Stimulated activated CD4-positive, alpha-beta T cell treated with anti-CD3 and anti-CD28 coated beads, Interleukin-2, amount 100 ng/mL, for 24 hours (primary cell): ENCODE results near the gene SIAH1.
"Not testable (repeated sequence)": the region's sequence is repeated elsewhere in the genome, so short reads cannot be mapped to it uniquely, and the experiment has no call there.

Experiments used
- DNase-seq, 2 donors: peaks; one replicate each; pipeline ENCODE4 v3.0.0-alpha.2; 2020

The SIAH1 gene

GRCh38 chr16:48392407-48392806, 7.2 kb upstream of the SIAH1 start:
- DNase-seq, result no peak

DNA sequence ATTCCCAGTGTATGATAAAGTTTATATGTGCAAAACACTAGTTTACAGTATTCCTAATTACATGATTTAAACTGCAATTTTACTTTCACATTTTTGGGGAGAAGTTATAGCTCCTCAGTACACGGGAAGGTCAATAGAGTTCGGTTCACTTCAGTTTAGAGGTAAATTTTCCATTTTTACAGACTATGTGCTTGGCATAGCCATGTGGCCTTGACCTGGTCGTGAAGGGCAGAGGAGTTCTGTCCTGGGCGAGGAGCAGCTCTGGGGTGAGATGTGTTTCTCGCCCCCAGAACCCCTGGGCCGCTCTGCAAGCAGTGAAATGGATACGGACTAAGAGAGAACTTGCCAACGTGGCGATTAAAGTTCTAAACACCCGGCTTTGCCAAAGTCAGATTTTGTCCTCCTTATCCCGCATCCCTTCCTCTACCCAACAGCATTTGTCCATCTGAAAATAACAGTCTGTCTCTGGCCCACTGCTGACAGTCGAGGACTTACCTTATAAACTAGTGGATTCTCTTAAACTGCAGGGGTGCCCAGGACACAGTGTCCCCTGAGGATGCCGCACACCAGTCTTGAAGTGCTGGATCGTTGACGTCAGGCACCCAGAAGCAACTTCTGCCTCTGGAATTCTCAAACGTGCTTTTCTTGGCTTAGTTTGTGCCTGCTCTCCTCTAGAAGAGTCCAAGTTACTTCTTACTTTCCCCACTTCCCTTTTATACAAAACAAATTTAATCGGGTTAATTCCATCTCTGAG, 1.5 kb upstream of the SIAH1 start:
- DNase-seq, result no peak

DNA sequence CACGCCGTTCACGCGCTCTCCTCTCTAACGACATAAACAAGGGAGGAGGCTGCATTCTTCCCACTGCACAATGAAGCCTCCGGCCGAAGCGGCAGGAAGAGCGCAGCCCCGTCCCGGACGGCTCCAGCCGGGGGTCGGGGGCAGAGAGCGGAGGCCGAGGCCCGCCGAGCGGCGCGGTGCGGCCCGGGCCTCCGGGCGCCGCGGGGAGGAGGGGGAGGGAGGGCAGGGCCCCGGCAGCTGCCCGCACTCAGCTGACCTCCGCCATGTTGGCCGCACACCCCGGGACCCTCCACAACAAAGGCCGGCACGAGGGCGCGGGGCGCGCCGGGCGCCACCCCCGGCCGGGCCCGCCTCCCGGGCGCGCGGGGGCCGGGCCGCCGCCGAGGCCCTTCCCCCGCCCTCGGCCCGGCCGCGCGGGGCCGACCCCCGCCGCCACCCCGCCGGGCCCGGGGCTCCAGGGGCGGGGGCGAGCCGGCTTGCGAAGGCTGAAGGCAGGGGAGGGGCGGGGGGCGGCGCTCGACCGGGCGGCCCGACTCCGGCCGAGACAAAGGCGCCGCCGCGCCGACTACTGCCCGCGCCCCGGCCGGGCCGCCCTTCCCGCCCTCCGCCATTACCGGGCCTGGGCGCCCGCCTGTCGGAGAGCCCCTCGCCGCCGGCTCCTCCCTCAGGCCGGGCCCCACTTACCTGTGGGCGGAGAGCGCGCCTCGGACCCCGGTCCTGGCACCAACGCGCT, 527 bp downstream of the SIAH1 start:
- DNase-seq, result peak; percentile 35 to 42

- peak in 1 of 2 donors; percentile 19 for DNase-seq
Measured at GRCh38 chr16:48383877-48384519, 1.2 kb downstream of the SIAH1 start.

DNA sequence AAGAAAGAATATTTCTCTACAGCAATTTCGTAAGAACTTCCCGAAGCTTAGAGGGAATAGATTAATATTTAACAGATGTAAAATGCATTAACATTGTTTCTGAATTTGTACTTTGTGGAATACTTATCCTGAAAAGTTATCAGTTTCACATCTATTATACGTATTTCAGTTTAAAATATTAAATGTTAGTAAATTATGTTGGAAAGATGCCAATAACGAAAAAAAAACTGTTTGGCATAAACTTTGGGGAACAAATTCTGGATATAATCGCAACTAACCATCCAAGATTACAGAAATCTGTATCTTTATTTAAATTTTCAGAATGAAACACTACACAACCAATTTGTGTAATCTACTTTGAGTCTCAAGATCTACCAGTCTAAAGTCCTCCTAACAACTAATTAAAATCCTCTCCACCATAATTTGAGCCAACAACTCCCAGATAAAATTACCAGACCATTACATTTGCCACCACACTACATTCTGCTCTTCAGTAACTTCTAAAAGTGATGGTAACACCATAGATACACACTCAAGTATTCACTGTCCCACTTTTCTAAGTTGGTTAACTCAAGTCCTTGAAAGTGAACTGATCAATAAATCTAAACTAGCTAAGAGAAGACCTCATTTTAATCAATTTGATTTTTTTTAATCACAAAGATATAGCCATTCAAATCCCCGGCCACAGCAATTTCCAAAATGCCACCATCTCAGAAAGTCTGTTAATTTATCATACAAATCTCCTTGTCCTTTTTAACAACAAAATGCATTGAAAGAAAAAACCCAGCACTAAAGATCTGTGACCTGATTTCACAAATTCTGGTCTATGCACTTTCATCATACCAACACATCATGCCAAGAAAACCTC, 2.0 kb downstream of the SIAH1 start:
- DNase-seq, result no peak

- no peak for DNase-seq
Measured at GRCh38 chr16:48382131-48382530, 3.1 kb downstream of the SIAH1 start.

GRCh38 chr16:48381201-48381600, 4.0 kb downstream of the SIAH1 start:
- DNase-seq, result no peak

- DNase-seq, result no peak
Measured at GRCh38 chr16:48378836-48379235, 6.4 kb downstream of the SIAH1 start.

DNA sequence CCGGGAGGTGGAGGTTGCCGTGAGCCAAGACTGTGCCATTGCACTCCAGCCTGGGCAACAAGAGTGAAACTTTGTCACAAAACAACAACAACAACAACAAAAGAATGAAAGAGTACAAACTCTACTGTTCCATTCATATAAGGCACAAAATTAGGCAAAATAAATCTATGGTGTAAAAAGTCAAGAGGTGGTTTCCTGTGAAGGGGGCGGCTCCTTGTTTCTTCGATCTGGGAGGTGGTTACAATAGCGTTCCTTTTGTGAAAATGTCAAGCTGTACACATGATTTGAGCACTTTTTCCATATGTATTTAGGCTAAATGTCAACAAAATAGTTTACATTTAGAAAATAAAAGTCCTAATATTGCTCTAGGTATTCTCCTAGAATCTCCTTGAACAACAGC, 6.9 kb downstream of the SIAH1 start:
- DNase-seq, result no peak

DNA sequence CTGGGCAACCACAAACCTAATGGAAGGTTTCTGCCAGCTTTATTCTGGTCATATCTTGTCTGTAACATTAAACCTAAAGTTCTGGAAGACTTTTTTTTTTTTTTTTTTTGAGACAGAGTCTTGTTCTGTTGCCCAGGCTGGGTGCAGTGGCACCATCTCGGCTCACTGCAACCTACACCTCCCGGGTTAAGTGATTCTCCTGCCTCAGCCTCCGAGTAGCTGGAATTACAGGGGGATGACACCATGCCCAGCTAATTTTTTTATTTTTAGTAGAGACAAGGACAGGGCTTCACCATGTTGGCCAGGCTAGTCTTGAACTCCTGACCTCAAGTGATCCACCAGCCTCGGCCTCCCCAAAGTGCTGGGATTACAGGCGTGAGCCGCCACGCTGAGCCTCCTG, 7.9 kb downstream of the SIAH1 start:
- DNase-seq, result not testable (repeated sequence)

DNA sequence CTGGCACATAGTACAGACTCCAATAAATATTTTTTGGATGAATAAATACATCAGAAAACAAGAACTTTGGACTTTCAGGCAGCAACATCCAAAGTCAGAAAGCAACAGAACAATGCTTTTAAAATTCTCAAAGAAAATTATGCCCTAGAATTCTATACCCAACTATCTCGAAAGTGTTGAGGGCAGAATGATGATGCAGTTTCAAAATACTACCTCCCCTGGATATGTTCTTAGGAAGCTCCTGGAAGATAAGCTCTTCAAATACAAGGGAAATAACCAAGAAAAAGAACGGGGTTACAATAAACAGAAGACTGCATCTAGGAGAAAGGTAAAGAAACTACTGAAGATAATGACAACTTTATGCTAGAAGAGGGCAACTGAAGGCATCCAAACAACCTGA, 11.0 kb downstream of the SIAH1 start:
- DNase-seq, result no peak

DNA sequence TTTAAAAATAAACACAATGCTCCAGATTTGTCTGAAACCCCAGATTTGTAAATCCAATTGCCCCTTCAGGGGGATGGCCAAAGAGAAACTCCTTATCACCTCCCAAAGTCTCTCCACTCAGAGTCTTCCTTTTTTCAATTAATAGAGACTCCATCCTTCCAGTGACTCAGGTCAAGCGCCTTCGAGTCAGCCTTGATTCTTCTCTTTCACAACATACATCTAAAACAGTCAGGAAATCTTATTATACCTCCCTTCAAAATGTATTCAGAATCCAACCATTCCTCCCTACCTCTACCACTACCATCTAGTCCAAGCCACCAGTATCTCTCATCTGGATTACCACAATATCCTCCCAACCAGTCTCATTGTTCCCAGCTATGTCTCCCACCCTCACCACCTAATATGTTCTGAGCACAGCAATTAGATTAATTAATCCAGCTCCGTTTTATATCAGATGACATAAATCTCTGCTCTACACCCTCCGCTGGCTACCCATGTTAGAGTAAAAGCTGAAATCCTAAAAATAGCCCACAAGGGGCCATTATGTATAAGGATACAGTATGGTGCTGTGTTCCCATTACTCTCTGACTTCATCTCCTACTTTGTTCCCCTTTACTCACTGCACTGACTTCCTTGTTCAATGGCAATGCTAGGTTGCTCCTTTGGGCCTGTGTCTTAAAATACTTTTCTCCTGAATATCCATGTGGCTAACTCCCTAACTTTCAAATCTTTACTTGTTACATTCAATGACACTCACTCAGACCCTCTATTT, 11.8 kb downstream of the SIAH1 start:
- no peak for DNase-seq

- no peak for DNase-seq
Measured at GRCh38 chr16:48372744-48373143, 12.5 kb downstream of the SIAH1 start.

DNA sequence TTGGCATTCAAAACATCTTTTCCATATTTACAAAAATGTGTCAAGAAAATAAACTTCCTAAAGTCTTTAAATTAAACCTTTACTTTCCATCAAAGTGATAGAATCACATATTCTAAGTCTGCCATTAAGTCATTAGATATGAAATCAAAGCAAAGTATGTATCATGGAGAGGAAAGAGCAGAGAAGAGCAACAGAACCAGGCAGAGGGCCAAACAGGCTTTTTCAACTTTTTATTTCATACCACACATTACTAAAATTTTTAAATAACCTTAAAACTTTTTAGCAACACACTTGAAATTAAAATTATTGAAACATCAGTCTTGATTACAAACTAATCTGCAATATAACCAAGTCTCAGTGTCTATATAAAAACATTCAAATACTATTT, 13.8 kb downstream of the SIAH1 start:
- DNase-seq, result no peak

DNA sequence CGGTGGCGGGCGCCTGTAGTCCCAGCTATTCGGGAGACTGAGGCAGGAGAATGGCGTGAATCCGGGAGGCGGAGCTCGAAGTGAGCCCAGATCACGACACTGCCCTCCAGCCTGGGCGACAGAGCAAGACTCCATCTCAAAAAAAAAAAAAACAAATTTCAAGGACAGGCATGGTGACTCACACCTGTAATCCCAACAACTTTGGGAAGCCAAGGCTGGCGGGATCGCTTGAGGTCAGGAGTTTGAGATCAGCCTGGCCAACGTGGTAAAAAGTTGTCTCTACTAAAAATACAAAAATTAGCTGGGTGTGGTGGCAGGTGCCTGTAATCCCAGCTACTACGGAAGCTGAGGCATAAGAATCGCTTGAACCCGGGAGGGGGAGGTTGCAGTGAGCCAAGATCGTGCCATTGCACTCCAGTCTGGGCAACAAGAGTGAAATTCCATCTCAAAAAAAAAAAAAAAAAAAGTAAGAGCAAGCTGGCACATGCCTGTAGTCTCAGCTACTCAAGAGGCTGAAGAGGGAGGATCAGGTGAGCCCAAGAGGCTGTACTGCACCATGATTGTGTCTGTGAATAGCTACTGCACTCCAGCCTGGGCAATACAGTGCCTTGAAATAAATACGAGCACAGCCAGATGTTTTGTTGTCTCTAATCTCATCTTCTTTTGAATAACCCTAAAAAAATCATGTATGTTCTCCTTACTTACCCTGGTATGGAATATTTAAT, 14.4 kb downstream of the SIAH1 start:
- DNase-seq, result not testable (repeated sequence)

DNA sequence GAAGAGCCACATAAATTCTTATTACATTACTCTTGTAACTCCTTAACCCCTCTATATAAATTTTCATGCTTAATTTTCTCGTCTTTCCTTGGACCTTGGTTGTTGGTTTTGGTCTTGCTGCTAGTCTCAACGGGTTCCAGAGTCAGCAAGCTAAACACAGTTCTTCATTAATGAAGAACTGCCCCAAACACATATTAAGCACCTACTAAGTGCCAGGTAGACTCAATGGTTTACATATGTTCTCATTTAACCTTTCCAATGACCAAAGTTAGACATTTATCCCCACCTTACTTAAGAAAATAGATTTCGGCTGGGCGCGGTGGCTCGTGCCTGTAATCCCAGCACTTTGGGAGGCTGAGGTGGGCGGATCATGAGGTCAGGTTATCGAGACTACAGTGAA, 15.0 kb downstream of the SIAH1 start:
- DNase-seq, result no peak

GRCh38 chr16:48369765-48370164, 15.4 kb downstream of the SIAH1 start:
- DNase-seq, result no peak

- no peak for DNase-seq
Measured at GRCh38 chr16:48367441-48368049, 17.7 kb downstream of the SIAH1 start.

DNA sequence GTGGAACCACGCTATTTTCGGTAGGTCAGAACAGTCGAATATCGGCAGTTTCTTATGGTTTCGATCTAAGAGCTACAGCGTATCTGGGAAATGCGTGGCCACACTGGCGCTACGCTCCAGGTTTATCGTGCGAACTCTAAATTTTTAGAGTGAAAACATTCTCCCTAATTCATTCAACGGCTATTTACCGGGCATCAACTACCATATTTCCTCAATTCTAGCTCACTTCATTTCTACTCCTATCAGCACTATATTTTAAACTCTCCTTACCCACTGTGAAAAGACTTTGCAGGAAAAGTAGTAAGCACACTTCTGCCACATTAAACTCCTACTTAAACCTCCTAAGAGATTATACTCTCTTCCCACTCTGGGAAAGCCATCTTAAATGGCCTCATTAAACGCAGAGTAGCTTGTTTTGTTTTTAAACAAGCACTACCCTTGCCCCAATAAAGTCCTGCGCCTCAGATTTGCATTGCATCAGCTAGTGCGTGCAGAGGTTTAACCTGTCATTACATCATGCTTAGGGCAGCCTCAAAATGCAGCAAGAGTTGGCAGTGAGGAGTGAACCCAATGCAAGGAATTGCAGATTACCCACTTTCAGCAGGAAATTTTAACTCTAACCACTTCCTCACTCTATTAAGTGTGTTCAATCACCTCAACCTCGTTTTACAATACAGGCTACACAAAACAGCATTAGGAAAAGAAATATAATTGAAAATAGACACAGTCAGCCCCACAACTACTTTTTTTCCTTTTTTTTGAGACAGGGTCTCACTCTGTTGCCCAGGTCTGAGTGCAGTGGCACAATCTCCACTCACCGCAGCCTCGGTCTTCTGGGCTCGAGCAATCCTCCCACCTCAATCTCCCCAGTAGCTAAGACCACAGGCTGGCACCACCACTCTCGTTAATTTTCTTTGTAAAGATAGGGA, 18.8 kb downstream of the SIAH1 start:
- peak; percentile 38 to 52 for DNase-seq
